ENCODE results near the gene NRXN2.

Gene NRXN2

DNA sequence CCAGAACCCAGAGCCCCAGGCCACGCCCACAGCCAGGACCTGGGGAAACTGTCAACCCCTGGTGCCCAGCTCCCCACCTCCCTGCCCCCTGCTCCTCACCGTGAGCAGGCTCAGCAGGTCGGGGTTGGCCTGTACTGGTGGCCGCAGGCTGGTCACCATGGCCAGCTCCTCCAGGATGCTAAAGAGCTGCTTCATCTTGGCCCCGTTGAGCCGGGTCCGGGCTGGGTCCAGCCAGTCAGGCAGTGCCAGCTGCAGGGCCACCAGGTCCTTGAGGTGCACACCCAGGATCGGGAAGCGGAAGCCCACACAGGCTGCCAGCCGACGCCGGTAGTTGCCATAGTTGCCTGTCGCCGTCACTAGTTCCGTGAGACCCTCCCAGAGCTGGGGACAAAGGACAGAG, 13.7 kb upstream of the NRXN2 start:
- Histone ChIP-seq H3K36me3 (ENCODE audit: insufficient read depth, low read length) (no peaks in the 10 kb centered on the region; the same call in 1 of the 2 replicates), H2AFZ (ENCODE audit: low read length) (no peak overlapping the region), H3F3A (ENCODE audit: insufficient read depth, low read length) (no peaks in the 10 kb centered on the region), H3K9me3 (ENCODE audit: low read length) (no peaks in the 10 kb centered on the region), H3K79me2 (ENCODE audit: insufficient read depth, low read length) (no peaks in the 10 kb centered on the region), H3K4me1 (ENCODE audit: insufficient read depth, low read length, severe bottlenecking) (no peaks in the 10 kb centered on the region), H4K20me1 (ENCODE audit: insufficient read depth, low read length) (no peaks in the 10 kb centered on the region), H3K27me3 (ENCODE audit: insufficient read depth, low read length) (no peaks in the 10 kb centered on the region), H3K4me3 (ENCODE audit: low read depth, low read length, poor library complexity, severe bottlenecking) (no peak overlapping the region), H3K4me2 (ENCODE audit: low read length) (no peak overlapping the region), H3K9me2 (ENCODE audit: low read depth, low read length) (no peaks in the 10 kb centered on the region), H3K27ac (ENCODE audit: low read depth, low read length, poor library complexity, severe bottlenecking) (no peak overlapping the region), H3K9ac (ENCODE audit: low read length) (no peak overlapping the region)
- no peak for TF ChIP-seq EZH2 (IDR thresholded peaks at IDR 0.05; ENCODE audit: borderline replicate concordance, low read length)

DNA sequence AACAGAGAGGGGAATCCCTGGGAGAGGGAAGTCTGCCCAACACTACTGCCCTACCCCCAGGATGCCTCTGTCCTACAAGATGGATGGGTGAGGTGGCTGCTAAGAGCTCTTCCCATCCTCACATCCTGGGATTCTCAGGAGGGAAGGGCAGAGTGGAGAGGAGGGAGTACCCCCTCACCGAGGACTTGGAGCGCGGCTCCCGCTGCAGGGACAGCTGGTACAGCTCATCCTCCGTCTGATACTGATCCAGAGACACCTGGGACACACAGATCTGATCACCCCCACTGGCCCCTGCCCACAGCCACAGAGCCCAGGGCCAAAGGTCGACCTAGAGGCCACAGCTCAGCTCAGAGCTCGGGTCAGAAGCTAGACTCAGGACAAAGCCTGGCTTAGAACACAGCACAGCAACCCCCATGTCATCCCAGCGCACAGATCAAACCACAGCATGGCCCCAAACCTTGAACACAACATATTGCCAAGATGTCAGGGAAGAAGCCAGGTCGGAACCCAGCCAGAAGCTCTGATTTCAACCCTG, 12.8 kb upstream of the NRXN2 start:
- no peak overlapping the region for H3K27ac ChIP-seq (ENCODE audit: low read depth, low read length, poor library complexity, severe bottlenecking)
- H3K9ac ChIP-seq (ENCODE audit: low read length): no peak overlapping the region
- no peak overlapping the region for H2AFZ ChIP-seq (ENCODE audit: low read length)
- no peaks in the 10 kb centered on the region for H3K27me3 ChIP-seq (ENCODE audit: insufficient read depth, low read length)
- no peak overlapping the region for H3K4me3 ChIP-seq (ENCODE audit: low read depth, low read length, poor library complexity, severe bottlenecking)
- H3K79me2 ChIP-seq (ENCODE audit: insufficient read depth, low read length): no peaks in the 10 kb centered on the region
- no peaks in the 10 kb centered on the region for H3K9me2 ChIP-seq (ENCODE audit: low read depth, low read length)
- no peaks in the 10 kb centered on the region for H4K20me1 ChIP-seq (ENCODE audit: insufficient read depth, low read length)
- no peaks in the 10 kb centered on the region for H3K9me3 ChIP-seq (ENCODE audit: low read length)
- no peaks in the 10 kb centered on the region for H3F3A ChIP-seq (ENCODE audit: insufficient read depth, low read length)
- TF ChIP-seq, protein P1, sequence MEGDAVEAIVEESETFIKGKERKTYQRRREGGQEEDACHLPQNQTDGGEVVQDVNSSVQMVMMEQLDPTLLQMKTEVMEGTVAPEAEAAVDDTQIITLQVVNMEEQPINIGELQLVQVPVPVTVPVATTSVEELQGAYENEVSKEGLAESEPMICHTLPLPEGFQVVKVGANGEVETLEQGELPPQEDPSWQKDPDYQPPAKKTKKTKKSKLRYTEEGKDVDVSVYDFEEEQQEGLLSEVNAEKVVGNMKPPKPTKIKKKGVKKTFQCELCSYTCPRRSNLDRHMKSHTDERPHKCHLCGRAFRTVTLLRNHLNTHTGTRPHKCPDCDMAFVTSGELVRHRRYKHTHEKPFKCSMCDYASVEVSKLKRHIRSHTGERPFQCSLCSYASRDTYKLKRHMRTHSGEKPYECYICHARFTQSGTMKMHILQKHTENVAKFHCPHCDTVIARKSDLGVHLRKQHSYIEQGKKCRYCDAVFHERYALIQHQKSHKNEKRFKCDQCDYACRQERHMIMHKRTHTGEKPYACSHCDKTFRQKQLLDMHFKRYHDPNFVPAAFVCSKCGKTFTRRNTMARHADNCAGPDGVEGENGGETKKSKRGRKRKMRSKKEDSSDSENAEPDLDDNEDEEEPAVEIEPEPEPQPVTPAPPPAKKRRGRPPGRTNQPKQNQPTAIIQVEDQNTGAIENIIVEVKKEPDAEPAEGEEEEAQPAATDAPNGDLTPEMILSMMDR (IDR thresholded peaks at IDR 0.05; ENCODE audit: low read length): no peak
- TF ChIP-seq EZH2 (IDR thresholded peaks at IDR 0.05; ENCODE audit: borderline replicate concordance, low read length): no peak
- no peaks in the 10 kb centered on the region; the same call in 1 of the 2 replicates for H3K36me3 ChIP-seq (ENCODE audit: insufficient read depth, low read length)
- H3K4me1 ChIP-seq (ENCODE audit: insufficient read depth, low read length, severe bottlenecking): no peaks in the 10 kb centered on the region
- no peak overlapping the region for H3K4me2 ChIP-seq (ENCODE audit: low read length)

DNA sequence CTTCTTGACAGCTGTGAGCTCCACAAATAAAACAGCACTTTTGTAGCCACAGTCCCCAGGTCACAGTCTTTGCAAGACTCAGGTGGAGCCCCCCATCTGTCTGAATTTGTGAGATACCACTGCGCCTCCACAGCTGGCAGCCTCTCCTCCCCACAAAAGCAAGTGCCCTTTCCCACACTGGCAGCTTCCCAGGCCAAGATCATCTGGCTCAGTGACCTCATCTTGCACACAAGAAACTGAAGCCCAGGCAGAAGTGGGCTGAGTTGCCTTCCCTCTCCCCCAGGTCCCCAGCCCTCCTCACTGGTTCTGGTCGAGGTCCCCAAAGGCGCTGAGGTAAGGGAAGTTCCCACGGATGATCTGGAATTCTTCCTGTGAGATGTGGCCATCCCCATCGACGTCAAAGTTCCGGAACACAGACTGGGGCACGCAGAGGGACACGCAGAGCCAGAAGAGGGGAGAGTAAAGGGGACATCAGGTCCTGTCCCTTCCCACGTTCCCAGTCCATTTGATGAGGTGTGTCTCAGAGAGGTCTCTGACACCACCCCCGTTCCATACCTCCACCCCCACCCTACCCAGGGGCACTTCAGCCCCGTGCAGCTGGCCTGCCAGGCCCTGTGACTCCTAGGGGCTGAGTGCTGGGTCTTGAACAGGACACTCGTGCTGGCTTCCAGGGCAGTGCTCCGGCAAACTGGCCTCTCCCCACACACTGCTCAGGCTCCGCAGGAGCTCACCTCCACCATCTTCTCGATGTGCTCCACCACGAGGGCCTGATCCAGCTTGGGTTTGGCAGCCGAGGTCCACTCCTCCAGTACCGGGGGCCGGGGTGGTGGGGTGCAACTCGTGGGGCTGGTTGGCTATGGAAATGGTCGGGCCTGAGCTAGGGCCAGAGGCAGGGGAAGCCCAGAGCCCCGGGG, 12.1 kb upstream of the NRXN2 start:
- TF ChIP-seq, protein P1 (IDR thresholded peaks at IDR 0.05; ENCODE audit: low read length): no peak
- no peak for TF ChIP-seq EZH2 (IDR thresholded peaks at IDR 0.05; ENCODE audit: borderline replicate concordance, low read length)
- H3K4me2 ChIP-seq (ENCODE audit: low read length): no peak overlapping the region
- H3K9me3 ChIP-seq (ENCODE audit: low read length): no peaks in the 10 kb centered on the region
- no peak overlapping the region for H3K9ac ChIP-seq (ENCODE audit: low read length)
- no peaks in the 10 kb centered on the region for H3F3A ChIP-seq (ENCODE audit: insufficient read depth, low read length)
- H3K4me1 ChIP-seq (ENCODE audit: insufficient read depth, low read length, severe bottlenecking): no peaks in the 10 kb centered on the region
- H2AFZ ChIP-seq (ENCODE audit: low read length): no peak overlapping the region
- no peaks in the 10 kb centered on the region for H4K20me1 ChIP-seq (ENCODE audit: insufficient read depth, low read length)
- H3K27me3 ChIP-seq (ENCODE audit: insufficient read depth, low read length): no peaks in the 10 kb centered on the region
- peaks cover 5% of the 10 kb centered on the region; the same call in 1 of the 2 replicates for H3K36me3 ChIP-seq (ENCODE audit: insufficient read depth, low read length)
- no peak overlapping the region for H3K27ac ChIP-seq (ENCODE audit: low read depth, low read length, poor library complexity, severe bottlenecking)
- no peaks in the 10 kb centered on the region for H3K9me2 ChIP-seq (ENCODE audit: low read depth, low read length)
- H3K79me2 ChIP-seq (ENCODE audit: insufficient read depth, low read length): no peaks in the 10 kb centered on the region
- no peak overlapping the region for H3K4me3 ChIP-seq (ENCODE audit: low read depth, low read length, poor library complexity, severe bottlenecking)
